Osteoblast (primary cell): ENCODE measurements around the gene PPFIA1. TPM values are rescaled to one million over a fixed set of nuclear protein-coding genes. Genes with fewer than 3 reads are reported as not detected.

Source experiments
- DNase-seq: peaks from one replicate; pipeline ENCODE4 v3.0.0; 2011; ENCODE audit warnings: low spot score, mixed read lengths; ENCODE audit not compliant: insufficient read length; ENCODE audit errors: missing footprints
- H2AFZ ChIP-seq: 2 replicates; pipeline ENCODE4 v1.6.0; 2011; ENCODE audit warnings: mild to moderate bottlenecking, low read length
- H3K27ac ChIP-seq: 2 replicates; pipeline ENCODE4 v1.5.1; 2011; ENCODE audit warnings: mild to moderate bottlenecking, low read depth, low read length, moderate library complexity
- H3K27me3 ChIP-seq: 2 replicates; pipeline ENCODE4 v1.6.0; 2012; ENCODE audit warnings: mild to moderate bottlenecking, control low read depth, inconsistent platforms, low read length, moderate library complexity; ENCODE audit not compliant: insufficient read depth
- H3K36me3 ChIP-seq: 2 replicates; pipeline ENCODE4 v1.5.1; 2011; ENCODE audit warnings: mild to moderate bottlenecking, low read length, control low read depth, moderate library complexity; ENCODE audit not compliant: insufficient read depth
- H3K4me1 ChIP-seq: 2 replicates; pipeline ENCODE4 v1.5.1; 2011; ENCODE audit warnings: mild to moderate bottlenecking, low read length, control low read depth, moderate library complexity; ENCODE audit not compliant: insufficient read depth
- H3K4me2 ChIP-seq: 2 replicates; pipeline ENCODE4 v1.6.0; 2011; ENCODE audit warnings: mild to moderate bottlenecking, low read length; ENCODE audit not compliant: insufficient read depth
- H3K4me3 ChIP-seq: fragments of 200-600 bp; sonication (generic); 3 replicates; pipeline ENCODE4 v1.5.1; 2012; ENCODE audit warnings: mild to moderate bottlenecking, low read length, inconsistent platforms; ENCODE audit not compliant: insufficient read depth
- H3K79me2 ChIP-seq: 2 replicates; pipeline ENCODE4 v1.6.0; 2012; ENCODE audit warnings: mild to moderate bottlenecking, low read length, control low read depth, inconsistent platforms; ENCODE audit not compliant: insufficient read depth
- H3K9me3 ChIP-seq: 2 replicates; pipeline ENCODE4 v1.5.1; 2011; ENCODE audit warnings: low read depth, low read length, control low read depth
- H4K20me1 ChIP-seq: 2 replicates; pipeline ENCODE4 v1.6.0; 2012; ENCODE audit warnings: mild to moderate bottlenecking, low read length, control low read depth; ENCODE audit not compliant: insufficient read depth
- CTCF ChIP-seq: IDR thresholded peaks from 2 replicates; pipeline ENCODE4 v1.5.1; 2011; ENCODE audit warnings: mild to moderate bottlenecking, low read depth, low read length, moderate library complexity; ENCODE audit errors: extremely low read depth
- total RNA-seq: library from RNA; depleted of rRNA; stranded (reverse); fragments of >200 nt; gene quantifications from 2 replicates; pipeline ENCODE4 v1.2.3, GENCODE V29; 2012

PPFIA1 gene
- 93.7 and 110 TPM in 2 replicates for total RNA-seq

DNA sequence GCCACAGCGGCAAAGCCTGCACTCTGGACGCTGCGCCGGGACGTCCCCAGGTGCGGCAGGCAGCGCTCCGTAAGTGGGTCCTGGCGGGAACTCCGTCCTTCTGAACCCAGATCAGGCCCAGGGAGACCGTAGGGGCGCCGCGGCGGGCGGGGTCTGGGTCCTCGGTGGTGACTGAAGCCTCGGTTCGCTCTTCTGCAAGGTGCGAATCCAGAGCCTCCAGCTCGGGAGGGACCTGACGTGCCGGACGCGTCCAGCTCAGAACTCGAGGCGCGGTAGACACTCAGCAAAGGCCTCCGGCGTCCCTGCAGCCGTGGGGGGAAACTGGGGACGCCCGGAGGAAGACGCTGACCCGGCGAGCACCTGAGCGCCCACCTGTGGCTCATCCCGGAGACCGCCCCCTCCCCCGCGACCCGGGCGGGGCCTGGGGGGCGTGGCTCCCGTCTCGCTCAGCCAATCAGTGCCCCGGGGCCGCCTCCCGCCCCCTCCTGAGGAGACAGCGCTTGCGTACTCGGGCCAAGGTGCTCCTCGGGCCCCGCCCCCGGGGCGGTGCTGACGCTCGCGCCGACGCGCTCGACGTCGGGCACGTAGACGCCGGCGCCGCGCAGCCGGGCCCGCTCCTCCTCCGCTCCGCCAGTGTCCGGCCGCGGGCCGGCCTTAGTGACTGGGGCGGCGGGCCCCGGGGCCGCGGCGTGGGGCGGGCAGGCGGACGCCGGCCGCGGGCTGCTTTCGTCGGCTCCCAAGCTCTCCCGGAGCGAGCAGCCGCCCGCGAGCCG, at the start of gene PPFIA1:
PPFIA1 (plus strand) TSS at position 587 of the 773 bp plus-strand sequence. CDS start 1,483 bp downstream, outside the sequence.
- H3K27me3 ChIP-seq: peaks cover 21% of the 10 kb centered on the region
- H3K79me2 ChIP-seq: peaks cover 47% of the 10 kb centered on the region
- H3K4me2 ChIP-seq: peak within 1 kb of the TSS; percentile 99
- no peaks in the 10 kb centered on the region for H3K9me3 ChIP-seq
- H3K36me3 ChIP-seq: peaks cover 34% of the 10 kb centered on the region
- H3K4me1 ChIP-seq: peaks cover 11% of the 10 kb centered on the region
- TF ChIP-seq CTCF: no peak
- peak within 1 kb of the TSS; percentile 97 for H2AFZ ChIP-seq
- H4K20me1 ChIP-seq: peaks cover 28% of the 10 kb centered on the region
- peak within 1 kb of the TSS; percentile 93 for H3K4me3 ChIP-seq
- DNase-seq: peak; percentile 99
- peak within 1 kb of the TSS; percentile 79 for H3K27ac ChIP-seq

DNA sequence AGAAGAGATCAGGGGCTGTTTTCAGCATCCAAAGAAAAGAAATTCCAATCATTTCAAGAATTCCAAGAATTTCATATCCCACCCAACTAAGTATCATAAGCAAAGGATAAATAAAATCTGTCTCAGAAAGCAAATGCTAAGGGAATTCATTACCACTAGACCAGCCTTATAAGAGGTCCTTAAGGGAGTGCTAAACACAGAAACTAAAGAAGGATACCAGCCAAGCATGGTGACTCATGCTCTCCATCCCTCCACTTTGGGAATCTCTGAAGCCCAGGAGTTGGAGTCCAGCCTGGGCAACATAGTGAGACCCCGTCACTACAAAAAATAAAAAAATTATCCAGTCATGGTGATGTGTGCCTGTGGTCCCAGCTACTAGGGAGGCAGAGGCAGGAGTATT, 49.6 kb upstream of the PPFIA1 start:
- peak; percentile 81 for DNase-seq
- H3K9me3 ChIP-seq: no peaks in the 10 kb centered on the region
- H3K27ac ChIP-seq: no peak overlapping the region
- no peaks in the 10 kb centered on the region for H4K20me1 ChIP-seq
- no peak overlapping the region for H3K4me3 ChIP-seq
- H2AFZ ChIP-seq: no peak overlapping the region
- no peaks in the 10 kb centered on the region for H3K27me3 ChIP-seq
- no peaks in the 10 kb centered on the region for H3K4me1 ChIP-seq
- no peaks in the 10 kb centered on the region for H3K79me2 ChIP-seq
- TF ChIP-seq CTCF: no peak
- no peaks in the 10 kb centered on the region for H3K36me3 ChIP-seq
- H3K4me2 ChIP-seq: no peak overlapping the region

- Histone ChIP-seq H3K4me2 (no peak overlapping the region), H3K36me3 (no peaks in the 10 kb centered on the region), H3K9me3 (no peaks in the 10 kb centered on the region), H3K4me1 (no peaks in the 10 kb centered on the region), H3K4me3 (no peak overlapping the region), H4K20me1 (no peaks in the 10 kb centered on the region), H3K27me3 (no peaks in the 10 kb centered on the region), H3K79me2 (no peaks in the 10 kb centered on the region), H2AFZ (no peak overlapping the region), H3K27ac (no peak overlapping the region)
- no peak for DNase-seq
- TF ChIP-seq CTCF: no peak
Measured at GRCh38 chr11:70225681-70226177, 44.8 kb upstream of the PPFIA1 start.

GRCh38 chr11:70226183-70226582, 44.3 kb upstream of the PPFIA1 start:
- Histone ChIP-seq H2AFZ (no peak overlapping the region), H3K4me1 (no peaks in the 10 kb centered on the region), H3K27ac (no peak overlapping the region), H3K36me3 (no peaks in the 10 kb centered on the region), H3K9me3 (no peaks in the 10 kb centered on the region), H3K4me2 (no peak overlapping the region), H3K27me3 (peaks cover under 1% of the 10 kb centered on the region), H3K79me2 (no peaks in the 10 kb centered on the region), H3K4me3 (no peak overlapping the region), H4K20me1 (no peaks in the 10 kb centered on the region)
- TF ChIP-seq CTCF: no peak
- no peak for DNase-seq
